Adrenal gland (tissue), 12 donors: Measurements from ENCODE around the gene RAB25. TPM values are rescaled to one million over a fixed set of nuclear protein-coding genes. Genes with fewer than 3 reads are reported as not detected.

Experiments
- DNase-seq, 7 donors: peaks; one replicate each; pipeline ENCODE4 v3.0.0-alpha.2; 2019 to 2020
- H3K27ac ChIP-seq, 5 donors: fragments of 200-600 bp; sonication (generic) in 4 of 5; 1 replicate in 3 of 5; 2 replicates in 2 of 5; pipeline versions ENCODE4 v1.5.1 to v1.8.0; 2016 to 2020; ENCODE audit warnings: mild to moderate bottlenecking in 1 of 5
- H3K27me3 ChIP-seq: fragments of 200-600 bp; 2 replicates; pipeline ENCODE4 v1.8.0; 2021
- H3K36me3 ChIP-seq, 2 donors: fragments of 200-600 bp; replicated peaks in 1 of 2; 1 replicate in 1 of 2; 2 replicates in 1 of 2; pipeline versions ENCODE4 v1.5.1 to v1.8.0; 2018 to 2022
- H3K4me1 ChIP-seq, 2 donors: fragments of 200-600 bp; replicated peaks in 1 of 2; 1 replicate in 1 of 2; 2 replicates in 1 of 2; pipeline versions ENCODE4 v1.5.1 to v1.8.0; 2018 to 2021
- H3K4me3 ChIP-seq, 4 donors: fragments of 200-600 bp; sonication (generic) in 3 of 4; one replicate each; pipeline ENCODE4 v1.5.1; 2016 to 2018
- H3K9me3 ChIP-seq, 3 donors: fragments of 200-600 bp; sonication (generic) in 1 of 3; replicated peaks in 1 of 3; 1 replicate in 2 of 3; 2 replicates in 1 of 3; pipeline versions ENCODE4 v1.5.1 to v1.8.0; 2016 to 2021
- CTCF ChIP-seq, 6 experiments: fragments of 450-650 bp in 4 of 6; fragments of 200-600 bp in 2 of 6; sonication (generic) in 1 of 6; IDR thresholded peaks; 1 replicate in 5 of 6; 2 replicates in 1 of 6; pipeline versions ENCODE4 v1.5.1 to v1.8.0; 2016 to 2021; ENCODE audit warnings: antibody characterized with exemption in 6 of 6, mild to moderate bottlenecking in 2 of 6, moderate library complexity in 1 of 6
- POLR2A ChIP-seq, 2 donors: fragments of 450-650 bp; IDR thresholded peaks; one replicate each; pipeline ENCODE4 v1.6.1; 2017; ENCODE audit warnings: antibody characterized with exemption in 2 of 2, mild to moderate bottlenecking in 2 of 2, moderate library complexity in 1 of 2
- WGBS, 4 donors: extraction: QIAGEN DNeasy Blood & Tissue Kit in 2 of 4; methylation state at CpG; one replicate each; pipeline versions ENCODE4 v1.1.5 to v1.1.7; 2013 to 2017; 5-methylcytosine and 5-hydroxymethylcytosine counted together
- intact Hi-C, 2 donors: fragments of 100-400 bp; cut with DNase I; formaldehyde crosslinking; loops; one replicate each; pipeline versions ENCODE4 v1.14.1 to v1.15.0; 2022 to 2023
- polyA plus RNA-seq, 3 donors: library from polyadenylated mRNA; stranded (reverse); fragments of 200-250 nt in 2 of 3; fragments of 350-450 nt in 1 of 3; fragmentation: Illumina TruSeq in 1 of 3; extraction: RNeasy Lipid Tissue Mini Kit (QIAGEN cat#74804) in 1 of 3; gene quantifications; one replicate each; pipeline ENCODE4 v1.2.3, GENCODE V29; 2013 to 2014
- total RNA-seq, 9 donors: library from RNA; depleted of rRNA in 4 of 9; stranded (reverse); fragments of >200 nt in 4 of 9; fragments of 120-200 nt in 1 of 9; fragmentation: NEBNext Ultra II Directional in 1 of 9; extraction: Animal tissue kit (Norgen Biotek cat#: 25700) in 1 of 9; gene quantifications; one replicate each; pipeline versions ENCODE4 v1.1.0 to v1.2.4, GENCODE V29; 2013 to 2023
- donor health status: healthy with polysubstance abuse.
- donor health status: Bipolar disorder and iron deficiency.
- donor health status: DM: yes; HTN: yes; CAD: no.
- donor health status: DM: no; HTN: no; CAD: no.
- donor health status: DM: no; HTN: no; CAD: no.
- donor health status: DM: yes; HTN: yes; CAD: no.

The RAB25 gene
- total and polyA plus RNA-seq, 12 donors: 0.17 to 0.48 (median 0.38) TPM; not detected in 9

GRCh38 chr1:156095906-156096508 lies 35.0 kb downstream of the RAB25 start:
- no peaks in the 10 kb centered on the region for H3K27me3 ChIP-seq
- H3K4me3 ChIP-seq: no peak overlapping the region
- intact Hi-C loops: loop anchor here (2.0 to 5.0 kb wide), 2 partner anchors 35 to 126 kb away; no protein-coding TSS in a partner anchor
- H3K27ac ChIP-seq: peak overlapping the region in 2 of 5 donors; percentile 52 to 71
- H3K4me1 ChIP-seq: peaks cover 13 to 26% of the 10 kb centered on the region in 2 donors
- H3K36me3 ChIP-seq: no peaks in the 10 kb centered on the region
- no peaks in the 10 kb centered on the region for H3K9me3 ChIP-seq
- no peak for TF ChIP-seq CTCF (IDR thresholded peaks at IDR 0.05)
- TF ChIP-seq POLR2A (IDR thresholded peaks at IDR 0.05): no peak
- 83 to 87% (median 85%) methylated on average over 3 of the region's 3 CpGs for WGBS, 4 donors
- DNase-seq: no peak

GRCh38 chr1:156096640-156097391 lies 35.9 kb downstream of the RAB25 start:
- DNase-seq: peak; percentile 89 to 98 (median 93)
- TF ChIP-seq POLR2A (IDR thresholded peaks at IDR 0.05) (no peak), CTCF (IDR thresholded peaks at IDR 0.05) (peak; percentile 78 to 99 (median 96))
- 19 to 46% (median 30%) methylated on average over 7 to 14 of the region's 14 CpGs for WGBS, 4 donors
- Histone ChIP-seq H3K4me3 (no peak overlapping the region), H3K27ac (peak overlapping the region in 3 of 5 donors; percentile 32 to 71 (median 52)), H3K27me3 (no peaks in the 10 kb centered on the region), H3K36me3 (no peaks in the 10 kb centered on the region), H3K4me1 (peaks cover 16 to 29% of the 10 kb centered on the region in 2 donors), H3K9me3 (no peaks in the 10 kb centered on the region)
- intact Hi-C loops: loop anchor here (2.0 to 5.0 kb wide), 2 partner anchors 34 to 125 kb away; no protein-coding TSS in a partner anchor

GRCh38 chr1:156097499-156098178 lies 36.7 kb downstream of the RAB25 start:
- peaks cover 16 to 37% of the 10 kb centered on the region in 2 donors for H3K4me1 ChIP-seq
- no peak for DNase-seq
- H3K36me3 ChIP-seq: no peaks in the 10 kb centered on the region
- no peaks in the 10 kb centered on the region for H3K27me3 ChIP-seq
- no peaks in the 10 kb centered on the region for H3K9me3 ChIP-seq
- H3K4me3 ChIP-seq: no peak overlapping the region
- 91 to 96% (median 92%) methylated on average over 7 to 9 of the region's 9 CpGs for WGBS, 4 donors
- TF ChIP-seq POLR2A (IDR thresholded peaks at IDR 0.05) (no peak), CTCF (IDR thresholded peaks at IDR 0.05) (no peak)
- intact Hi-C loops: loop anchor here (2.0 to 5.0 kb wide), 2 partner anchors 33 to 125 kb away; no protein-coding TSS in a partner anchor
- H3K27ac ChIP-seq: peak overlapping the region in 2 of 5 donors; percentile 52 to 71

- intact Hi-C loops: loop anchor here in 1 of 2 donors (5.0 kb wide), 1 partner anchor 124 kb away; no protein-coding TSS in a partner anchor
- WGBS, 4 donors: 81 to 100% (median 83%) methylated on average over 1 to 2 of the region's 2 CpGs; no CpG with 5 or more reads in 1 of the 4 donors
- no peaks in the 10 kb centered on the region for H3K27me3 ChIP-seq
- peaks cover 20 to 48% of the 10 kb centered on the region in 2 donors for H3K4me1 ChIP-seq
- H3K9me3 ChIP-seq: no peaks in the 10 kb centered on the region
- H3K4me3 ChIP-seq: no peak overlapping the region
- no peaks in the 10 kb centered on the region for H3K36me3 ChIP-seq
- no peak for DNase-seq
- H3K27ac ChIP-seq: no peak overlapping the region
- TF ChIP-seq CTCF (IDR thresholded peaks at IDR 0.05) (no peak), POLR2A (IDR thresholded peaks at IDR 0.05) (no peak)
Measured at GRCh38 chr1:156098784-156099183, 37.8 kb downstream of the RAB25 start.
